A549 treated with Hydrocortisone at 1 μM for 4 hours (cell line): ENCODE results near the gene MRPS10. TPM values are rescaled to one million over a fixed set of nuclear protein-coding genes. Genes with fewer than 3 reads are reported as not detected.

ENCODE experiments used
- total RNA-seq: library from RNA; stranded (reverse); fragments of 200-300 nt; extraction: Qiagen RNA extraction; gene quantifications from 5 replicates; pipeline ENCODE4 v1.2.3, GENCODE V29; 2022

Gene MRPS10
- total RNA-seq: 33.8 to 38.3 TPM (median 36.0 TPM) in 5 replicates

GRCh38 chr6:42217519-42218367 is at the start of gene MRPS10:
Gene MRPS10 (minus strand): TSS chr6:42217861. CDS start chr6:42217849, 12 bp downstream.

DNA sequence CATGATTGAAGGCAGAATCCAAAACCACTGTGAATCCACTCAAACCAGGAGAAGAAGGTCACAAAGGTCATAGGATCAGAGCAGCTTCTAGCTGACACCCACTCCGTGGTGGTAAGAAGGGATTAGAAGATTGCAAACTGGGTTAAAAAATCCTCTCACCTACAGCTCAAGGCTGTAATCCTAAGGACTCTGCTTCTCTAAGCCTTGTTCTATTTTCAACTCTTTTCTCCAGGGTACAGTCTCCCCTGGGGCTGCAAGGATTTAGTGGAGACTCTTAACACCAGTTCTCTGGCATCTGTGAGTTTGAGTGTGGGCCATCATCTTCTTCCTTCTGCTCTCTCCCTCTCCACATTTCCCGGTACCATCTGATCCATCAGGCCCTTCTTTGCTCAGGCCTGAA is 44.6 kb downstream of the MRPS10 start, which contains the start of gene GUCA1A:
TSS of gene GUCA1A (plus strand) at position 264 of the 400 bp plus-strand sequence. CDS start 250 bp downstream, outside the sequence.

Other genes with a start within 250 kb of the MRPS10 start
- 10.9 to 15.6 TPM (median 13.1 TPM) in 5 replicates for gene TAF8, start 167.3 kb downstream of the MRPS10 start, total RNA-seq
- 2.7 to 3.3 TPM (median 3.1 TPM) in 5 replicates for gene C6orf132, start 75.2 kb downstream of the MRPS10 start, total RNA-seq
- gene GUCA1A, start 44.5 kb downstream of the MRPS10 start, total RNA-seq: not detected in 5 replicates
- gene GUCA1B, start 22.9 kb downstream of the MRPS10 start, total RNA-seq: 0.39 to 0.66 TPM (median 0.45 TPM) in 5 replicates
- 5.9 to 8.3 TPM (median 7.7 TPM) in 5 replicates for gene TRERF1, start 234.1 kb upstream of the MRPS10 start, total RNA-seq